NB4 (cell line): Measurements from ENCODE around the gene CBFA2T2.

Experiments
- DNase-seq: peaks from one replicate; pipeline ENCODE4 v3.0.0; 2010; ENCODE audit warnings: low read depth
- H3K4me3 ChIP-seq: one replicate; pipeline ENCODE4 v1.5.1; 2011; ENCODE audit warnings: mild to moderate bottlenecking, low read depth, low read length, moderate library complexity
- MYC ChIP-seq: IDR thresholded peaks from 2 replicates; pipeline ENCODE4 v1.6.1; 2011; ENCODE audit warnings: low read depth, low read length
- POLR2A ChIP-seq: IDR thresholded peaks from 2 replicates; pipeline ENCODE4 v1.6.1; 2011; ENCODE audit warnings: mild to moderate bottlenecking; ENCODE audit not compliant: insufficient read length; ENCODE audit errors: extremely low read depth
- TF ChIP-seq, protein P1 (sequence below): IDR thresholded peaks from 2 replicates; pipeline ENCODE4 v1.6.1; 2011; ENCODE audit warnings: low read depth, low read length
- TF ChIP-seq, protein P2 (sequence below): IDR thresholded peaks from one replicate; pipeline ENCODE4 v1.5.1; 2012; ENCODE audit warnings: low read depth, low read length

CBFA2T2 gene

DNA sequence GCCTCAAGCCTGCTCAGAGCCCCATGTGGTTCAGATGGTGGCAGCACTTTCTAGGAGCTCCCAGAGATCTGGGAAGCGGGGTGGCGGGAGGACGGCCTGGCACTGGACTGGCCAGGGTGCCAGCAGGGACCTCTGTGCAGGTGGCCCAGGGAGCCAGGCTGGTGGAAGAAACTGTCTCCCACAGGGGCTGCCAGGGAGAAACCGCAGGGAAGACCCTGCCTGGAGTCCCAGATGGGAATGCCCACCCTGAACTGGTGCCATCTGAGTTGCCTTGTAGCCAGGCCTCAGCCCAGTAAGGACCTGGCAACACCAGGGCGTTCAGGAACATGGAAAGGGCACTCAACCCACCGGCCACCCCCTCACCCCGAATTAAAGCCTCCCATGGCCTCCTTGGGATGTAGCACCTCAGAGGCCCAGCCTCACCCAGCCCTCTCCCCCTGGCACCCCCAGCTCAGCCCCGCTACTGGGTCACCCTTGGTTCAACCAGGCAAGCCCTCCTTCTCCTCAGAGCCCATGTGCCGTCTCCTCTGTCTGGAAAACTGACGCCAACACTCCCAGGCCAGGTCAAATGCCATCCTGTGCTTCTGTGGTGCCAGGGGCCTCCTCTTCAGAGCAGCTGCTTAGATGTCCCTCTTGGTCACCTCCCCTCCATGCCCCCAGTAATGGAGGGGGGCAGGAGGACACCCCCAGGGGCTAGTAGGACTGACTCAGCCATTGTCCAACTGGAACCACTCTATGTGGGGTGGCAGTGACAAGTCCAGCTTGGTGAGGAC is 166.3 kb downstream of the CBFA2T2 start:
- no peak for DNase-seq
- no peak overlapping the region for H3K4me3 ChIP-seq
- TF ChIP-seq, protein P1, sequence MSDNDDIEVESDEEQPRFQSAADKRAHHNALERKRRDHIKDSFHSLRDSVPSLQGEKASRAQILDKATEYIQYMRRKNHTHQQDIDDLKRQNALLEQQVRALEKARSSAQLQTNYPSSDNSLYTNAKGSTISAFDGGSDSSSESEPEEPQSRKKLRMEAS = no peak
- TF ChIP-seq, protein P2, sequence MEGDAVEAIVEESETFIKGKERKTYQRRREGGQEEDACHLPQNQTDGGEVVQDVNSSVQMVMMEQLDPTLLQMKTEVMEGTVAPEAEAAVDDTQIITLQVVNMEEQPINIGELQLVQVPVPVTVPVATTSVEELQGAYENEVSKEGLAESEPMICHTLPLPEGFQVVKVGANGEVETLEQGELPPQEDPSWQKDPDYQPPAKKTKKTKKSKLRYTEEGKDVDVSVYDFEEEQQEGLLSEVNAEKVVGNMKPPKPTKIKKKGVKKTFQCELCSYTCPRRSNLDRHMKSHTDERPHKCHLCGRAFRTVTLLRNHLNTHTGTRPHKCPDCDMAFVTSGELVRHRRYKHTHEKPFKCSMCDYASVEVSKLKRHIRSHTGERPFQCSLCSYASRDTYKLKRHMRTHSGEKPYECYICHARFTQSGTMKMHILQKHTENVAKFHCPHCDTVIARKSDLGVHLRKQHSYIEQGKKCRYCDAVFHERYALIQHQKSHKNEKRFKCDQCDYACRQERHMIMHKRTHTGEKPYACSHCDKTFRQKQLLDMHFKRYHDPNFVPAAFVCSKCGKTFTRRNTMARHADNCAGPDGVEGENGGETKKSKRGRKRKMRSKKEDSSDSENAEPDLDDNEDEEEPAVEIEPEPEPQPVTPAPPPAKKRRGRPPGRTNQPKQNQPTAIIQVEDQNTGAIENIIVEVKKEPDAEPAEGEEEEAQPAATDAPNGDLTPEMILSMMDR = no peak
- TF ChIP-seq MYC (no peak), POLR2A (no peak)

DNA sequence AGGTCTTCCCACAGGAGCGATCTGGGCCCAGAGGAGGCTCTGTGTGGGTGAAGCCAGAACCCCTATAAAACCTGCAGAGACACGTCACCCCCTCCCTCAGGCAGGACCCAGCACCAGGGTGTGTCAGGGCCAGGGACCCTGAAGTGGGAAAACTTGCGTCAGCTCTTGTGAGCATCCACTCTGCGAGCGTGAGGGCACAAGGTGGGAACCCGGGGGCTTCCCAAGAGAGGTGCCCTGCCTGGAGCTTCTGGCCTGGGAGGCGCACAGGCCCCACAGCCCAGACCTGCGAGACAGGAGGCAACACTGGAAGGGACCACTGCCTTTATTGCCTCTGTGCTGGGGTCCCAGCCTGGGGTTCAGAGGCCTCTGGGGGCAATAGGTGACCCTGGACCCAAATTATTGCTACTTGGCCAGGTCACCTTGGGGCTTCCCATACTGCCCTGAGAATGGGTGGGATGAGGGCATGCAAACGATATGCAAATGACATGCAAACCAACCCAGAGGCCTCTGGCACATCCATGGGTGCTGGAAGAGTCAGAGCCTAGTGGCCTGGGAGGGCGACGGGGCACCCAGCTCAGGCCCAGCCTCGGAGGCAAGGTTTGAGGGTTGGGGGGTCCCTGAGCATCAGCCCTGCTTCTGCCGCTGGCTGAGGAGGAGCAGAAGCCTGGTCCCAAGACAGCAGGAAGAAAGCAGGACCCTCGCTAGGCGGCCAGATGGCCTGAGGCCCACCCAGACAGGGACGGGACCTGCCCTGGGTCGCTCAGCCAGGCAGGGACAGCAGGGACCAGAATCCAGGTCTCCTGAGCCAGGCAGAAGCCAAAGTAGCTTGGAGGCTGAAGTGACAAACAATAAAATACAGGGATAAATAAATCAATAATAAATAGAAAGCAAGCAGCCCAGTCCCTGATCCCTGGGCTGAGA is 167.1 kb downstream of the CBFA2T2 start:
- H3K4me3 ChIP-seq = no peak overlapping the region
- no peak for DNase-seq
- no peak for TF ChIP-seq MYC
- TF ChIP-seq, protein P2 = no peak
- TF ChIP-seq, protein P1 = no peak
- no peak for TF ChIP-seq POLR2A

DNA sequence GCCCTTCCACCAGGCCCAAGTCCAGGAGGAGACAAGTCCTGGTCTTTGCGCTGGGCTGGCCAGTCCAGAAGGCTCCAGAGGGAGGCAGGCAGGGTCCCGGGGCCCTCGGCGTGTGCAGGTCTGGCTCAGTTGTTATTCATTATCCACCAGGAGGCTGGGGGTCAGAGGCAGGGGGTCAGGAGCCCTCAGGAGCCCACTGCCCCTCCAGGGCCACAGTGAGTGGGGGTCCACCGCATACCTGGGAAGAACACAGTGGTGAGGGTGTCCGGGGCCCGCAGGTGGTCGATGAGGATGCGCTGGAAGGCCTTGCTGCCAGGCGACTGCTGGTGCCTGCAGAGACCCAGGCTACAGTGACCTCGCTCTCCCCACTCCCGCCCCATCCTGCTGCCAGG is 167.8 kb downstream of the CBFA2T2 start:
- no peak for DNase-seq
- TF ChIP-seq, protein P2 = no peak
- TF ChIP-seq MYC (no peak), POLR2A (no peak)
- TF ChIP-seq, protein P1 = no peak
- no peak overlapping the region for H3K4me3 ChIP-seq

DNA sequence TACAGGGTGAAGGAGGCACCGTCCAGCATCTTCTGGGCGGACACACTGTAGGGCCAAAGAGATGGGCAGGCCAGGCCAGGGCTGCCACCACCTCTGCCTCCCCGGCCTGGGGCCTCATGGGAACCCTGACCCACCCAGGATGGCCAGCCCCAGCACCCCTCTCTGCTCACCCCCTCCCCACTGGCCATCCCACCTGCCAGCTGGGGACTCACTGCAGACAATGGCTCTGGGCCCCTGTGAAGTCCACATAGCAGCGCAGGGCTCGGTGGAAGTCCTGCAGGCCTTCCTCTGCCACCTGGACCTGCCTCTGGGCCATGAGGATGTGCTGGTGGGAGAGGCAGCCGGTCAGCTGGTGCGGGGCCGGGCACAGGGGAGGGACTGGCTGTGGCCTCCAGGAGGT is 168.6 kb downstream of the CBFA2T2 start:
- no peak overlapping the region for H3K4me3 ChIP-seq
- no peak for DNase-seq
- TF ChIP-seq POLR2A (no peak), MYC (no peak)
- TF ChIP-seq, protein P2 = no peak
- TF ChIP-seq, protein P1 = no peak

DNA sequence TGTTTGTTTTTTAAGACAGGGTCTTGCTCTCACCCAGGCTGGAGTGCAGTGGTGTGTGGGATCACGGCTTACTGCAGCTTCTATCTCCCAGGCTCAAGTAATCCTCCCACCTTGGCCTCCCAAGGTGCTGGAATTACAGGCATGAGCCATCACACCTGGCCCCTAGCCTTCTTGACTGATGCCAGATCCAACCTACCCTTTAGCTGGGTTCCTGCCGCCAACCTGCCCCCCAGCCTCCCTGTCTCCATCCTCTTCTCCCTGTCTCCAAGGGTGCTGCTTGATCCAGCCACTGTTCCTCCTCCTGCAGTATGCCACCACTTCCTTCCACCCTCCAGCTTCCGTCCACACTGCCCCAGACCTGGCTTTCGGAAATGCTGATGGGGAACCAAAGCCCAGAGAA is 169.0 kb downstream of the CBFA2T2 start:
- no peak for DNase-seq
- TF ChIP-seq POLR2A (no peak), MYC (no peak)
- TF ChIP-seq, protein P2 = no peak
- TF ChIP-seq, protein P1 = no peak
- no peak overlapping the region for H3K4me3 ChIP-seq
